HEK293T (cell line): Measurements from ENCODE around the gene TRERF1.

Experiments
- ARNT ChIP-seq: fragments of 450-650 bp; IDR thresholded peaks from 2 replicates; pipeline ENCODE4 v1.6.1; 2017; ENCODE audit warnings: mild to moderate bottlenecking
- BHLHE40 ChIP-seq: fragments of 450-650 bp; IDR thresholded peaks from 2 replicates; pipeline ENCODE4 v1.6.1; 2016; ENCODE audit warnings: mild to moderate bottlenecking, moderate library complexity, borderline replicate concordance
- CTBP1 ChIP-seq: fragments of 450-650 bp; IDR thresholded peaks from 2 replicates; pipeline ENCODE4 v1.6.1; 2016; ENCODE audit warnings: borderline replicate concordance
- ELF4 ChIP-seq: fragments of 450-650 bp; IDR thresholded peaks from 2 replicates; pipeline ENCODE4 v1.6.1; 2017; ENCODE audit warnings: antibody characterized with exemption
- FOXM1 ChIP-seq: fragments of 450-650 bp; IDR thresholded peaks from 2 replicates; pipeline ENCODE4 v1.6.1; 2017; ENCODE audit warnings: mild to moderate bottlenecking, borderline replicate concordance
- HDGF ChIP-seq: fragments of 450-650 bp; IDR thresholded peaks from 2 replicates; pipeline ENCODE4 v1.6.1; 2017; ENCODE audit warnings: antibody characterized with exemption, borderline replicate concordance
- NFRKB ChIP-seq: fragments of 450-650 bp; IDR thresholded peaks from 2 replicates; pipeline ENCODE4 v1.6.1; 2016; ENCODE audit warnings: mild to moderate bottlenecking, moderate library complexity
- PKNOX1 ChIP-seq: fragments of 450-650 bp; IDR thresholded peaks from 2 replicates; pipeline ENCODE4 v1.6.1; 2016
- SUZ12 ChIP-seq: fragments of 450-650 bp; IDR thresholded peaks from 2 replicates; pipeline ENCODE4 v1.6.1; 2016; ENCODE audit warnings: mild to moderate bottlenecking
- TARDBP ChIP-seq: fragments of 450-650 bp; IDR thresholded peaks from 2 replicates; pipeline ENCODE4 v1.6.1; 2016
- ZNF384 ChIP-seq: fragments of 450-650 bp; IDR thresholded peaks from 2 replicates; pipeline ENCODE4 v1.6.1; 2016

DNA sequence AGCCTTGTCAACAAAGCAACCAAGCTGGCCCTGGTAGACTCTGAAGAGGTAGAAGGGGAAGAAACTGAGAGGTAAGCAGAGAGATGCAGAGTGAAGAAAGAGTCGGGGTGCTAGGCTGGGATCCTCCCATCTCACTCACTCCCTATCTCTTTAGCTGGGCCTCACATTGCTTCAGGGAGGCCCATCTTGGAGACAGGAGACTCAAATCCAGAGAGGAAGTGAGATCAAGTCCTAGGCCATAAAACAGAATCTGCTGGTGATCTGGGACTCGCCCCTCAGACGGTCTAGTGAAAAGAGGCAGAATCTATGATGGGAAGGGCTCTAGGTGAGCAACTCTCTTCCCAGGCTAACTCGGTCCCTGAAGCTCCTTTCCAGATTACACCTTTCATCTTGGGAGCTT is 256.3 kb downstream of the TRERF1 start:
- TF ChIP-seq HDGF: no peak
- TF ChIP-seq TARDBP: no peak
- no peak for TF ChIP-seq ARNT
- no peak for TF ChIP-seq ELF4
- TF ChIP-seq CTBP1: no peak
- TF ChIP-seq BHLHE40: no peak
- no peak for TF ChIP-seq ZNF384
- TF ChIP-seq FOXM1: no peak
- no peak for TF ChIP-seq NFRKB
- no peak for TF ChIP-seq PKNOX1
- TF ChIP-seq SUZ12: no peak
